C4-2B (cell line): ENCODE results near the gene PCDHGA1.

ENCODE experiments used
- ZFX ChIP-seq: fragments of 450-650 bp; IDR thresholded peaks from 2 replicates; pipeline ENCODE4 v1.6.1; 2017
- TF ChIP-seq, protein P1 (sequence below): fragments of 450-650 bp; conservative IDR thresholded peaks from 2 replicates; pipeline ENCODE4 v1.5.1; 2017; ENCODE audit warnings: mild to moderate bottlenecking

- TF ChIP-seq, protein P1, sequence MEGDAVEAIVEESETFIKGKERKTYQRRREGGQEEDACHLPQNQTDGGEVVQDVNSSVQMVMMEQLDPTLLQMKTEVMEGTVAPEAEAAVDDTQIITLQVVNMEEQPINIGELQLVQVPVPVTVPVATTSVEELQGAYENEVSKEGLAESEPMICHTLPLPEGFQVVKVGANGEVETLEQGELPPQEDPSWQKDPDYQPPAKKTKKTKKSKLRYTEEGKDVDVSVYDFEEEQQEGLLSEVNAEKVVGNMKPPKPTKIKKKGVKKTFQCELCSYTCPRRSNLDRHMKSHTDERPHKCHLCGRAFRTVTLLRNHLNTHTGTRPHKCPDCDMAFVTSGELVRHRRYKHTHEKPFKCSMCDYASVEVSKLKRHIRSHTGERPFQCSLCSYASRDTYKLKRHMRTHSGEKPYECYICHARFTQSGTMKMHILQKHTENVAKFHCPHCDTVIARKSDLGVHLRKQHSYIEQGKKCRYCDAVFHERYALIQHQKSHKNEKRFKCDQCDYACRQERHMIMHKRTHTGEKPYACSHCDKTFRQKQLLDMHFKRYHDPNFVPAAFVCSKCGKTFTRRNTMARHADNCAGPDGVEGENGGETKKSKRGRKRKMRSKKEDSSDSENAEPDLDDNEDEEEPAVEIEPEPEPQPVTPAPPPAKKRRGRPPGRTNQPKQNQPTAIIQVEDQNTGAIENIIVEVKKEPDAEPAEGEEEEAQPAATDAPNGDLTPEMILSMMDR, result no peak
- no peak for TF ChIP-seq ZFX
Measured at GRCh38 chr5:141484641-141485311, 154.5 kb downstream of the PCDHGA1 start, which contains the start of gene PCDHGC4.
